HEK293 (cell line): ENCODE data around the gene LRRC27.

Experiments
- GLIS1 ChIP-seq: fragments of 450-650 bp; formaldehyde crosslinking; IDR thresholded peaks from 2 replicates; pipeline ENCODE4 v1.5.1; 2016; ENCODE audit warnings: missing biosample characterization, missing genetic modification characterization
- HOXA7 ChIP-seq: sonication (generic); formaldehyde crosslinking; IDR thresholded peaks from 2 replicates; pipeline ENCODE4 v1.8.1; 2022; ENCODE audit warnings: missing genetic modification reagents, borderline replicate concordance
- INSM2 ChIP-seq: fragments of 450-650 bp; formaldehyde crosslinking; IDR thresholded peaks from 2 replicates; pipeline ENCODE4 v1.5.1; 2016; ENCODE audit warnings: missing biosample characterization, missing genetic modification characterization
- KLF8 ChIP-seq: fragments of 450-650 bp; formaldehyde crosslinking; IDR thresholded peaks from 2 replicates; pipeline ENCODE4 v1.5.1; 2016; ENCODE audit warnings: missing biosample characterization, missing genetic modification characterization
- MYNN ChIP-seq: fragments of 450-650 bp; formaldehyde crosslinking; IDR thresholded peaks from 2 replicates; pipeline ENCODE4 v1.5.1; 2016; ENCODE audit warnings: missing biosample characterization, missing genetic modification characterization, borderline replicate concordance
- MZF1 ChIP-seq: fragments of 450-650 bp; formaldehyde crosslinking; IDR thresholded peaks from 2 replicates; pipeline ENCODE4 v1.5.1; 2017; ENCODE audit warnings: missing biosample characterization, missing genetic modification characterization, borderline replicate concordance
- OVOL3 ChIP-seq: fragments of 450-650 bp; formaldehyde crosslinking; IDR thresholded peaks from 2 replicates; pipeline ENCODE4 v1.5.1; 2016; ENCODE audit warnings: missing biosample characterization, missing genetic modification characterization
- PATZ1 ChIP-seq: fragments of 450-650 bp; formaldehyde crosslinking; IDR thresholded peaks from 2 replicates; pipeline ENCODE4 v1.5.1; 2016; ENCODE audit warnings: missing biosample characterization, missing genetic modification characterization
- SCRT1 ChIP-seq: fragments of 450-650 bp; formaldehyde crosslinking; IDR thresholded peaks from 2 replicates; pipeline ENCODE4 v1.5.1; 2016; ENCODE audit warnings: missing biosample characterization, missing genetic modification characterization, borderline replicate concordance
- SCRT2 ChIP-seq: fragments of 450-650 bp; formaldehyde crosslinking; IDR thresholded peaks from 2 replicates; pipeline ENCODE4 v1.5.1; 2016; ENCODE audit warnings: missing biosample characterization, missing genetic modification characterization
- SP3 ChIP-seq: fragments of 450-650 bp; formaldehyde crosslinking; IDR thresholded peaks from 2 replicates; pipeline ENCODE4 v1.5.1; 2016; ENCODE audit warnings: missing biosample characterization, missing genetic modification characterization
- ZBTB44 ChIP-seq: fragments of 450-650 bp; IDR thresholded peaks from 2 replicates; pipeline ENCODE4 v1.5.1; 2018; ENCODE audit warnings: missing biosample characterization, mild to moderate bottlenecking, missing genetic modification characterization
- ZBTB6 ChIP-seq: fragments of 450-650 bp; formaldehyde crosslinking; IDR thresholded peaks from 2 replicates; pipeline ENCODE4 v1.5.1; 2017; ENCODE audit warnings: missing biosample characterization, missing genetic modification characterization
- ZFHX2 ChIP-seq: fragments of 450-650 bp; formaldehyde crosslinking; conservative IDR thresholded peaks from 2 replicates; pipeline ENCODE4 v1.5.1; 2016; ENCODE audit warnings: missing biosample characterization, missing genetic modification characterization
- ZNF157 ChIP-seq: fragments of 450-650 bp; formaldehyde crosslinking; IDR thresholded peaks from 2 replicates; pipeline ENCODE4 v1.5.1; 2016; ENCODE audit warnings: missing biosample characterization, missing genetic modification characterization
- ZNF184 ChIP-seq: fragments of 450-650 bp; IDR thresholded peaks from 2 replicates; pipeline ENCODE4 v1.5.1; 2018; ENCODE audit warnings: missing biosample characterization, mild to moderate bottlenecking, missing genetic modification characterization
- ZNF2 ChIP-seq: fragments of 450-650 bp; formaldehyde crosslinking; IDR thresholded peaks from 2 replicates; pipeline ENCODE4 v1.5.1; 2016; ENCODE audit warnings: missing biosample characterization, missing genetic modification characterization
- ZNF354C ChIP-seq: fragments of 450-650 bp; formaldehyde crosslinking; IDR thresholded peaks from 2 replicates; pipeline ENCODE4 v1.5.1; 2016; ENCODE audit warnings: missing biosample characterization, missing genetic modification characterization, low read depth, borderline replicate concordance
- ZNF404 ChIP-seq: fragments of 450-650 bp; formaldehyde crosslinking; IDR thresholded peaks from 2 replicates; pipeline ENCODE4 v1.5.1; 2017; ENCODE audit warnings: missing biosample characterization, missing genetic modification characterization
- ZNF48 ChIP-seq: fragments of 450-650 bp; formaldehyde crosslinking; IDR thresholded peaks from 2 replicates; pipeline ENCODE4 v1.5.1; 2016; ENCODE audit warnings: missing biosample characterization, missing genetic modification characterization
- ZNF548 ChIP-seq: fragments of 450-650 bp; formaldehyde crosslinking; IDR thresholded peaks from 2 replicates; pipeline ENCODE4 v1.5.1; 2016; ENCODE audit warnings: missing biosample characterization, missing genetic modification characterization
- ZNF561 ChIP-seq: fragments of 450-650 bp; IDR thresholded peaks from 2 replicates; pipeline ENCODE4 v1.5.1; 2018; ENCODE audit warnings: missing biosample characterization, missing genetic modification characterization, borderline replicate concordance
- ZNF580 ChIP-seq: fragments of 450-650 bp; formaldehyde crosslinking; IDR thresholded peaks from 2 replicates; pipeline ENCODE4 v1.5.1; 2016; ENCODE audit warnings: missing biosample characterization, missing genetic modification characterization
- ZNF585B ChIP-seq: fragments of 450-650 bp; formaldehyde crosslinking; IDR thresholded peaks from 2 replicates; pipeline ENCODE4 v1.5.1; 2016; ENCODE audit warnings: missing biosample characterization, missing genetic modification characterization
- ZNF596 ChIP-seq: fragments of 450-650 bp; IDR thresholded peaks from 2 replicates; pipeline ENCODE4 v1.5.0; 2018; ENCODE audit warnings: missing biosample characterization, mild to moderate bottlenecking, missing genetic modification characterization, moderate library complexity
- ZNF660 ChIP-seq: fragments of 450-650 bp; IDR thresholded peaks from 2 replicates; pipeline ENCODE4 v1.5.1; 2018; ENCODE audit warnings: missing biosample characterization, mild to moderate bottlenecking, missing genetic modification characterization
- ZNF704 ChIP-seq: fragments of 450-650 bp; formaldehyde crosslinking; IDR thresholded peaks from 2 replicates; pipeline ENCODE4 v1.5.1; 2016; ENCODE audit warnings: missing biosample characterization, missing genetic modification characterization
- ZNF76 ChIP-seq: fragments of 450-650 bp; formaldehyde crosslinking; IDR thresholded peaks from 2 replicates; pipeline ENCODE4; 2016; ENCODE audit warnings: low read depth, missing biosample characterization, missing genetic modification characterization, borderline replicate concordance
- ZSCAN18 ChIP-seq: fragments of 450-650 bp; formaldehyde crosslinking; IDR thresholded peaks from 2 replicates; pipeline ENCODE4 v1.5.1; 2016; ENCODE audit warnings: missing biosample characterization, missing genetic modification characterization

LRRC27 gene

GRCh38 chr10:132319853-132320653 is 11.9 kb upstream of the LRRC27 start (continued):
- TF ChIP-seq PATZ1 (peak; percentile 79), SCRT2 (tag by site-specific recombination) (peak; percentile 86), ZNF76 (no peak), ZNF354C (no peak), ZBTB44 (tag by site-specific recombination) (0 out of 2 replicates have a peak, but pooled peaks have one; percentile 45), KLF8 (tag by site-specific recombination) (no peak), INSM2 (tag by site-specific recombination) (no peak), HOXA7 (CRISPR knock-in tag) (no peak), ZNF660 (peak; percentile 38; the same call in 1 of the 2 replicates), ZNF157 (tag by site-specific recombination) (no peak), ZNF184 (tag by site-specific recombination) (no peak), ZSCAN18 (tag by site-specific recombination) (no peak), ZNF580 (no peak), ZNF704 (tag by site-specific recombination) (no peak), SP3 (tag by site-specific recombination) (no peak), ZNF596 (tag by site-specific recombination) (no peak), ZNF48 (tag by site-specific recombination) (no peak), MYNN (tag by site-specific recombination) (no peak), ZNF2 (tag by site-specific recombination) (no peak), ZNF548 (no peak), ZNF585B (tag by site-specific recombination) (no peak), ZNF561 (tag by site-specific recombination) (no peak), ZBTB6 (tag by site-specific recombination) (no peak), GLIS1 (tag by site-specific recombination) (no peak), MZF1 (tag by site-specific recombination) (no peak), ZNF404 (tag by site-specific recombination) (no peak), SCRT1 (tag by site-specific recombination) (no peak), ZFHX2 (tag by site-specific recombination) (no peak), OVOL3 (tag by site-specific recombination) (no peak)
